Right renal pelvis (tissue), 4 donors: ENCODE results near the gene OOSP2. TPM values are rescaled to one million over a fixed set of nuclear protein-coding genes. Genes with fewer than 3 reads are reported as not detected.

Experiments
- DNase-seq, 4 donors: peaks; one replicate each; pipeline ENCODE4 v3.0.0-alpha.2; 2013; ENCODE audit warnings: low read depth in 4 of 4, low spot score in 3 of 4, missing footprints in 1 of 4
- polyA plus RNA-seq, 4 donors: library from polyadenylated mRNA; unstranded; fragments of 120-200 nt; gene quantifications; one replicate each; pipeline ENCODE4 v1.2.1, GENCODE V29; 2013; ENCODE audit not compliant: insufficient read length in 4 of 4

OOSP2 gene
- polyA plus RNA-seq, 4 donors: not detected

GRCh38 chr11:60077981-60078380 is 37.8 kb downstream of the OOSP2 start:
- DNase-seq: no peak

GRCh38 chr11:60078745-60079144 is 38.5 kb downstream of the OOSP2 start:
- DNase-seq: no peak

- DNase-seq: no peak
Measured at GRCh38 chr11:60080535-60080934, 40.3 kb downstream of the OOSP2 start.

GRCh38 chr11:60084631-60085273 is 44.5 kb downstream of the OOSP2 start:
- no peak for DNase-seq

- DNase-seq: no peak
Measured at GRCh38 chr11:60085909-60086308, 45.7 kb downstream of the OOSP2 start.

- DNase-seq: no peak
Measured at GRCh38 chr11:60087239-60087638, 47.0 kb downstream of the OOSP2 start.

GRCh38 chr11:60088364-60088763 is 48.2 kb downstream of the OOSP2 start, which contains the start of gene MS4A2:
Gene MS4A2, plus strand, starts transcription at chr11:60088664. Its CDS starts 102 bp downstream, at chr11:60088766.
- no peak for DNase-seq

- no peak for DNase-seq
Measured at GRCh38 chr11:60095477-60096120, 55.4 kb downstream of the OOSP2 start.

GRCh38 chr11:60097189-60097588 is 57.0 kb downstream of the OOSP2 start:
- DNase-seq: no peak

Other genes with a start within 250 kb of the OOSP2 start
- 10 to 100 TPM; 62.0 to 64.3 (median 63.5) TPM for gene MRPL16, start 229.6 kb upstream of the OOSP2 start, polyA plus RNA-seq
- under 1 TPM in 2 of 4 donors, not detected in 2; 0.08 to 0.16 TPM for gene CBLIF, start 194.9 kb upstream of the OOSP2 start, polyA plus RNA-seq
- under 1 TPM in 1 of 4 donors, not detected in 3; 0.50 TPM for gene TCN1, start 173.9 kb upstream of the OOSP2 start, polyA plus RNA-seq
- gene OOSP3, start 161.6 kb upstream of the OOSP2 start, polyA plus RNA-seq: under 1 TPM in 2 of 4 donors, not detected in 2; 0.12 to 0.20 TPM
- under 1 TPM; 0.12 to 0.43 (median 0.30) TPM for gene OOSP1, start 102.0 kb upstream of the OOSP2 start, polyA plus RNA-seq
- not detected for gene OOSP4A, start 76.4 kb upstream of the OOSP2 start, polyA plus RNA-seq
- gene OOSP4B, start 23.2 kb upstream of the OOSP2 start, polyA plus RNA-seq: not detected
- 1 to 10 TPM in 1 of 4 donors, under 1 TPM in 3; 0.55 to 1.2 (median 0.62) TPM for gene MS4A3, start 16.3 kb downstream of the OOSP2 start, polyA plus RNA-seq
- under 1 TPM in 1 of 4 donors, not detected in 3; 0.04 TPM for gene MS4A2, start 48.3 kb downstream of the OOSP2 start, polyA plus RNA-seq
- gene MS4A6A, start 142.7 kb downstream of the OOSP2 start, polyA plus RNA-seq: 10 to 100 TPM; 13.9 to 16.9 (median 15.5) TPM
- gene MS4A4E, start 202.7 kb downstream of the OOSP2 start, polyA plus RNA-seq: 1 to 10 TPM in 1 of 4 donors, under 1 TPM in 3; 0.64 to 1.2 (median 0.74) TPM
- gene MS4A4A, start 240.3 kb downstream of the OOSP2 start, polyA plus RNA-seq: 1 to 10 TPM; 4.4 to 7.5 (median 7.3) TPM